Vagina (tissue), 2 donors: ENCODE measurements around the gene SMAD6. TPM values are rescaled to one million over a fixed set of nuclear protein-coding genes. Genes with fewer than 3 reads are reported as not detected.

Experiments
- DNase-seq, 2 donors: peaks; one replicate each; pipeline ENCODE4 v3.0.0-alpha.2; 2017; ENCODE audit errors: extremely low spot score in 2 of 2
- H3K27ac ChIP-seq: fragments of 200-600 bp; sonication (generic); one replicate; pipeline ENCODE4 v1.5.1; 2019
- H3K27me3 ChIP-seq: fragments of 200-600 bp; sonication (generic); one replicate; pipeline ENCODE4 v1.5.1; 2019
- H3K36me3 ChIP-seq, 2 donors: fragments of 200-600 bp; sonication (generic); one replicate each; pipeline ENCODE4 v1.5.1; 2017 to 2019
- H3K4me1 ChIP-seq: fragments of 200-600 bp; sonication (generic); one replicate; pipeline ENCODE4 v1.5.1; 2019
- H3K4me3 ChIP-seq, 2 donors: fragments of 200-600 bp; sonication (generic); 1 replicate in 1 of 2; 2 replicates in 1 of 2; pipeline ENCODE4 v1.5.1; 2016 to 2019
- H3K9me3 ChIP-seq: fragments of 200-600 bp; sonication (generic); one replicate; pipeline ENCODE4 v1.5.1; 2019
- POLR2A ChIP-seq, 2 donors: fragments of 450-650 bp; IDR thresholded peaks; one replicate each; pipeline ENCODE4 v1.6.1; 2017; ENCODE audit warnings: antibody characterized with exemption in 2 of 2, mild to moderate bottlenecking in 2 of 2, moderate library complexity in 2 of 2
- POLR2AphosphoS5 ChIP-seq, 2 donors: sonication (generic); formaldehyde crosslinking; IDR thresholded peaks; one replicate each; pipeline ENCODE4 v1.9.0; 2017; ENCODE audit warnings: antibody characterized with exemption in 2 of 2, mild to moderate bottlenecking in 2 of 2, low read depth in 1 of 2; ENCODE audit not compliant: insufficient read depth in 1 of 2
- intact Hi-C: fragments of 100-400 bp; cut with DNase I; formaldehyde crosslinking; loops from one replicate; pipeline ENCODE4 v1.15.1; 2023
- total RNA-seq: library from RNA; depleted of rRNA; stranded (reverse); fragments of >200 nt; gene quantifications from one replicate; pipeline ENCODE4 v1.2.3, GENCODE V29; 2016
- TF ChIP-seq, protein P1 (sequence below), 3 experiments: fragments of 450-650 bp in 2 of 3; fragments of 200-600 bp in 1 of 3; sonication (generic) in 1 of 3; IDR thresholded peaks; one replicate each; pipeline ENCODE4 v1.5.1; 2017 to 2019; ENCODE audit warnings: antibody characterized with exemption in 3 of 3, mild to moderate bottlenecking in 2 of 3, moderate library complexity in 2 of 3

Gene SMAD6
- total RNA-seq, 1 donor from 2014 or later: 28.5 TPM

DNA sequence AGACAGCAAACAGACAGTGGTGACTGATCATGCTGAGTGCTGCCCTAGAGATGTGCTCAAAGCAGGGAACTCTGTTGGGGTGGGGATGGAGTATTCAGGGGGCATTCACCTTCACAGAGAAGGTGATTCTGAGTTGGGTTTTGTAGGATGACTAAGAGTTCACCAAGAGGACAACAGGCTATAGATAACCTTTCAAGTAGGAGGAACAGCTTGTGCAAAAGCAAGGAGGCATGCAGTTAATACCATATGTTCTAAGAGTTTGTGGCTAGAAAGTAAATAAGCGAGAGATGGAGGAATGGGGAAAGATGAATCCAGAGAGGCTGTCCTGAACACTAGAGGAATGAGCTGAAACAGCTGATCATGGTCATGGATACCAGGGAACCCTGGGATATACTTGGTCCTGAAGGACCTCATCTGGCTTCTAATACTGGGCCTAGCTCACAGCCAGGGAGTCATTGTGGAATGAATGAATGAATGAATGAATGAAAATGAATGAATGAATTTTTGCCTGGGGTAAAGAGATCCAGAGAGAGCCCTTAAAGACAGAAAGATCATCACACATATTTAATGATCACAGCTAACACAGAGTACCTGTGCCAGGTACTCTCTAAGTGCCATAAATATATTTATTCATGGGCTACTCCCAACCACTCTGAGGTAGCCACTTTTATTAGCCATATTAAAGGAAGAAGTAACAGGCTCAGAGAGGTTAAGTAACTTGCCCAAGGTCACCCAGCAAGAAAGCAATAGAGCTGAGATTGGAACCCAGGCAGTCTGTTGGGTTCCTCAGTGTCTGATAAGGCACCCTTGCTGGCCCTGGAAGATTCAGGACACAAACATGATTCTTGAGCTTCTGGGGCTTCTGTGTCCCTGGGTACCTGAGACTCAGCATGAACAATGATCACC lies 22.0 kb downstream of the SMAD6 start:
- H3K36me3 ChIP-seq: no peaks in the 10 kb centered on the region
- TF ChIP-seq POLR2AphosphoS5 (IDR thresholded peaks at IDR 0.05; ENCODE audit: insufficient read depth in 1 of 2, low read depth in 1 of 2): no peak
- no peak for TF ChIP-seq POLR2A (IDR thresholded peaks at IDR 0.05)
- TF ChIP-seq, protein P1, sequence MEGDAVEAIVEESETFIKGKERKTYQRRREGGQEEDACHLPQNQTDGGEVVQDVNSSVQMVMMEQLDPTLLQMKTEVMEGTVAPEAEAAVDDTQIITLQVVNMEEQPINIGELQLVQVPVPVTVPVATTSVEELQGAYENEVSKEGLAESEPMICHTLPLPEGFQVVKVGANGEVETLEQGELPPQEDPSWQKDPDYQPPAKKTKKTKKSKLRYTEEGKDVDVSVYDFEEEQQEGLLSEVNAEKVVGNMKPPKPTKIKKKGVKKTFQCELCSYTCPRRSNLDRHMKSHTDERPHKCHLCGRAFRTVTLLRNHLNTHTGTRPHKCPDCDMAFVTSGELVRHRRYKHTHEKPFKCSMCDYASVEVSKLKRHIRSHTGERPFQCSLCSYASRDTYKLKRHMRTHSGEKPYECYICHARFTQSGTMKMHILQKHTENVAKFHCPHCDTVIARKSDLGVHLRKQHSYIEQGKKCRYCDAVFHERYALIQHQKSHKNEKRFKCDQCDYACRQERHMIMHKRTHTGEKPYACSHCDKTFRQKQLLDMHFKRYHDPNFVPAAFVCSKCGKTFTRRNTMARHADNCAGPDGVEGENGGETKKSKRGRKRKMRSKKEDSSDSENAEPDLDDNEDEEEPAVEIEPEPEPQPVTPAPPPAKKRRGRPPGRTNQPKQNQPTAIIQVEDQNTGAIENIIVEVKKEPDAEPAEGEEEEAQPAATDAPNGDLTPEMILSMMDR (IDR thresholded peaks at IDR 0.05): no peak
- H3K4me1 ChIP-seq: peaks cover 70% of the 10 kb centered on the region
- DNase-seq: no peak
- H3K27ac ChIP-seq: no peak overlapping the region
- H3K27me3 ChIP-seq: no peaks in the 10 kb centered on the region
- intact Hi-C loops: no loop called here
- H3K9me3 ChIP-seq: no peaks in the 10 kb centered on the region
- no peak overlapping the region for H3K4me3 ChIP-seq

DNA sequence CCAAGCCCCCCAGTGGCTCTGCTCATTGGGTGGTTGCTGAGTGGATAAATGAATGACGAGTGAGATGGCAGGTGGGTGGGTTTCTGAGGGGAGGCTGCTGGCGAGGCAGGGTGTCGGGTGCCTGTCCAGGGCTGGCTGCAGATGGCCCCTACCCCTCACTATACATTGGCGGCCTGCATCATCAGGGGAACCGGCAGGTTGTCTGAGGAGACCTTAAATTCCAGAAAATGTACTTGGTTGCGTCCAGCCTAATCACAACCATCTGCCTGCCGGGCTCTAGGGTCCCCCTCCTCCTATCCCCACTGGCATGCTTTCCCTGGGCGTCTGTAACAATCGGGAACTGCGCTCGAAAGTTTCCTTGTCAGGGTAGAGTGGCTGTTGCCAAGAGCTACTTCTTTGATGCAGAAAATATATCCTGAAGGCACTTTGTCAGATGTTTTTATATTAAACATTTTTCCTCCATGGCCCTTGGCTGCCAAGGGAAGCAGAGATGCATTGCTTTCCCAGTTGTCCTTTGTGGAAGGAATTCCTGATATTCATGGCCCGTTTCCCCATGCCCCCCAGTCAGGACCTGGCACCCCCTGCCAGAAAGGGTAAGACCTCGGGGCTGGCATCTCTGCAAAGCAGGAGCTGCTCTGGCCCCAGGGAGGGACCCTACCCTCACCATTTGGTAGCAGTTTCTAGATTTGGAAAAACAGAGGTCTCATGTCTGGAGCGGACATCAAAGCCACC lies 22.9 kb downstream of the SMAD6 start:
- H3K9me3 ChIP-seq: no peaks in the 10 kb centered on the region
- no peak for DNase-seq
- no peak for TF ChIP-seq POLR2AphosphoS5 (IDR thresholded peaks at IDR 0.05; ENCODE audit: insufficient read depth in 1 of 2, low read depth in 1 of 2)
- no peak for TF ChIP-seq POLR2A (IDR thresholded peaks at IDR 0.05)
- TF ChIP-seq, protein P1 (IDR thresholded peaks at IDR 0.05): no peak
- intact Hi-C loops: no loop called here
- no peaks in the 10 kb centered on the region for H3K36me3 ChIP-seq
- no peaks in the 10 kb centered on the region for H3K27me3 ChIP-seq
- peaks cover 62% of the 10 kb centered on the region for H3K4me1 ChIP-seq
- H3K4me3 ChIP-seq: no peak overlapping the region
- H3K27ac ChIP-seq: no peak overlapping the region

DNA sequence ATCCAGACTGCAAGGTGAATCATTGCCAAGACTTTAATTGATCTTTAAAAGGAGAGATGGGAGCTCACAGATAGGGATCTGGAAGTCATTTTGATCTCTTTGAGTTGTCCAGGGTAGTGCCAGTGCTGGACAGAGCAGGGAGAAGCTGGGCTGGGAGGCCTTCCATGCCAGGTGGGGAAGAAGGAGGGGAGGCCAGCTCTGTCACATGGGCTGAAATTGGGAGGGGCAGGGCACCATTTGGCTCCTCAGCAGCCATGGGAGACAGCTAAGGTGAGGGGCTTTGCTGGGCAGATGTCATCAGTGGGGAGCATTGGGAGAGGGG lies 23.4 kb downstream of the SMAD6 start:
- no peak for DNase-seq
- no peaks in the 10 kb centered on the region for H3K36me3 ChIP-seq
- peaks cover 57% of the 10 kb centered on the region for H3K4me1 ChIP-seq
- intact Hi-C loops: no loop called here
- no peaks in the 10 kb centered on the region for H3K27me3 ChIP-seq
- H3K4me3 ChIP-seq: no peak overlapping the region
- H3K9me3 ChIP-seq: no peaks in the 10 kb centered on the region
- H3K27ac ChIP-seq: no peak overlapping the region
- TF ChIP-seq POLR2A (IDR thresholded peaks at IDR 0.05) (no peak), POLR2AphosphoS5 (IDR thresholded peaks at IDR 0.05; ENCODE audit: insufficient read depth in 1 of 2, low read depth in 1 of 2) (no peak)
- TF ChIP-seq, protein P1 (IDR thresholded peaks at IDR 0.05): no peak

DNA sequence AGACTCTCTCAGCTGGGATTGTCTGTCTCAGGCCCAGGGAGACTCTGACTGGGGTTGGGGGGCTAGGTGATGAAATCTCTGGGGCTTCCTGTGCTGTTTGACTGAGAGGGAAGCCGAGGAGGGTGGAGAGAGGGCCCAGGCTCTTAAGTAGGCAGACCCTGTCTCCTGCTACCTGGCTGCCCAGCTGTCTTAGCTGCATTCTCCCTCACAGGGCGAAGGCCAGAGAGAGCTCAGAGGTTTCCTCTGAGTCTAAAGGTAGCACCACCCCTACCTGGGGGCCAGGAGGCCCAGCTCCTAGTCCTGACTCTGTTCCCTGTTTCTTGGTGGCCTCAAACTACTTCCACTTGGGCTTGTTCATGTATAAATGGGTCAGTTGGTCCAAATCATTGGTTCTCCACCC lies 24.4 kb downstream of the SMAD6 start:
- no peak for DNase-seq
- Histone ChIP-seq H3K36me3 (no peaks in the 10 kb centered on the region), H3K9me3 (no peaks in the 10 kb centered on the region), H3K27ac (no peak overlapping the region), H3K4me1 (peaks cover 49% of the 10 kb centered on the region), H3K27me3 (no peaks in the 10 kb centered on the region), H3K4me3 (no peak overlapping the region)
- intact Hi-C loops: no loop called here
- TF ChIP-seq POLR2A (IDR thresholded peaks at IDR 0.05) (no peak), POLR2AphosphoS5 (IDR thresholded peaks at IDR 0.05; ENCODE audit: insufficient read depth in 1 of 2, low read depth in 1 of 2) (no peak)
- TF ChIP-seq, protein P1 (IDR thresholded peaks at IDR 0.05): no peak
